HepG2 (cell line): ENCODE measurements around the gene GPR15LG. TPM values are rescaled to one million over a fixed set of nuclear protein-coding genes. Genes with fewer than 3 reads are reported as not detected.

ENCODE experiments used
- CHD4 ChIP-seq: fragments of 200-600 bp; sonication (generic); IDR thresholded peaks from 2 replicates; pipeline ENCODE4 v1.7.0; 2017; ENCODE audit warnings: mild to moderate bottlenecking, low read length, borderline replicate concordance
- CTCF ChIP-seq: sonication (generic); formaldehyde crosslinking; IDR thresholded peaks from 2 replicates; pipeline ENCODE4 v1.5.0; 2020; ENCODE audit warnings: mild to moderate bottlenecking, missing genetic modification reagents, moderate library complexity
- MBD4 ChIP-seq: IDR thresholded peaks from 2 replicates; pipeline ENCODE4 v1.6.1; 2012; ENCODE audit warnings: low read length, inconsistent platforms, borderline replicate concordance
- SIN3B ChIP-seq: fragments of 150-350 bp; IDR thresholded peaks from 2 replicates; pipeline ENCODE4 v1.6.1; 2014; ENCODE audit warnings: low read length
- STAT5B ChIP-seq: sonication (generic); formaldehyde crosslinking; IDR thresholded peaks from 2 replicates; pipeline ENCODE4 v1.4.0; 2020; ENCODE audit warnings: missing genetic modification reagents
- THAP9 ChIP-seq: sonication (generic); formaldehyde crosslinking; IDR thresholded peaks from 2 replicates; pipeline ENCODE4; 2020; ENCODE audit warnings: missing genetic modification reagents, mild to moderate bottlenecking, borderline replicate concordance
- ZBTB44 ChIP-seq: sonication (generic); formaldehyde crosslinking; IDR thresholded peaks from 2 replicates; pipeline ENCODE4 v1.4.0; 2020; ENCODE audit warnings: missing genetic modification reagents
- ZNF276 ChIP-seq: sonication (generic); formaldehyde crosslinking; IDR thresholded peaks from 2 replicates; pipeline ENCODE4 v1.4.0; 2020; ENCODE audit warnings: mild to moderate bottlenecking, low read depth, missing genetic modification reagents
- polyA plus RNA-seq, 8 experiments: library from polyadenylated mRNA; depleted of rRNA in 3 of 8; stranded (reverse) in 7 of 8; unstranded in 1 of 8; fragments of >200 nt; fragmentation: Illumina TruSeq in 4 of 8; extraction: Trizol in 4 of 8; gene quantifications; 2 replicates each; pipeline versions ENCODE4 v1.2.1 to v1.2.3, GENCODE V29; 2011 to 2016; ENCODE audit warnings: low read depth in 4 of 8, missing spikeins in 1 of 8, mixed read lengths in 1 of 8; ENCODE audit not compliant: insufficient read depth in 1 of 8
- total RNA-seq, 5 experiments: library from RNA; depleted of rRNA; stranded (reverse); fragments of >200 nt; fragmentation: Illumina TruSeq; extraction: Trizol; gene quantifications; 2 replicates each; pipeline ENCODE4 v1.2.3, GENCODE V29; 2016; ENCODE audit warnings: low read depth in 1 of 5

GPR15LG gene
- total and polyA plus RNA-seq, 2 of the 13 experiments (the other 11 are each of a cell fraction or from before 2014, with no cell fraction given) = not detected

GRCh38 chr10:84230359-84230758 lies 56.8 kb downstream of the GPR15LG start (continued):
- no peak for TF ChIP-seq THAP9 (CRISPR knock-in tag)
- TF ChIP-seq SIN3B = no peak
- no peak for TF ChIP-seq MBD4
- no peak for TF ChIP-seq CTCF (CRISPR knock-in tag)
- TF ChIP-seq ZBTB44 = no peak
- no peak for TF ChIP-seq STAT5B
- TF ChIP-seq CHD4 = no peak
- no peak for TF ChIP-seq ZNF276 (CRISPR knock-in tag)
- TF ChIP-seq, all 625 proteins: peak for 0
